HCT116 (cell line): ENCODE measurements around the gene TMEM131. TPM values are rescaled to one million over a fixed set of nuclear protein-coding genes. Genes with fewer than 3 reads are reported as not detected.

Experiments used
- ATAC-seq: fragments of 200-7000 bp; cut with Tn5 transposase; 2 replicates; pipeline ENCODE4 v1.9.1; 2020; ENCODE audit warnings: mild to moderate bottlenecking, moderate library complexity
- BruUV-seq: library from RNA; stranded (reverse); fragments of 400-500 nt; replicated peaks from 2 replicates; lab custom pipeline; 2021; lab: Mats Ljungman, UMichigan
- CTCF ChIA-PET: fragments of 300-600 bp; sonication (Branson Sonifier 250); formaldehyde crosslinking; loops from one replicate; lab custom pipeline; 2021; ENCODE audit warnings: antibody characterized with exemption; lab: Charles Lee
- POLR2A ChIA-PET: fragments of 300-600, 350-600 bp; sonication (Branson Sonifier 250); formaldehyde crosslinking; loops from one replicate; lab custom pipeline; 2021; ENCODE audit warnings: antibody characterized with exemption; lab: Charles Lee
- RAD21 ChIA-PET, 2 experiments: fragments of 300-600 bp; sonication (Branson Sonifier 250); formaldehyde crosslinking; loops; one replicate each; lab custom pipeline; 2023; ENCODE audit warnings: low total read pairs in 2 of 2; ENCODE audit not compliant: uncharacterized antibody in 2 of 2, unreplicated experiment in 2 of 2, low non-redundant PET in 1 of 2; lab: Charles Lee
- DNase-seq: peaks from one replicate; pipeline ENCODE4 v3.0.0-alpha.2; 2010; ENCODE audit warnings: low read depth, low spot score
- H2AFZ ChIP-seq: fragments of 200-600 bp; shearing (Covaris generic), sonication (generic); 2 replicates; pipeline ENCODE4 v1.6.1; 2017; ENCODE audit warnings: low read depth, mixed run types, mixed read lengths, antibody characterized with exemption, low read length; ENCODE audit not compliant: poor library complexity, severe bottlenecking
- H3K27ac ChIP-seq: 2 replicates; pipeline ENCODE4 v1.5.1; 2012; ENCODE audit warnings: low read depth, low read length
- H3K27me3 ChIP-seq: fragments of 200-600 bp; sonication (generic); 2 replicates; pipeline ENCODE4 v1.6.1; 2016; ENCODE audit warnings: mixed run types, low read length, mixed read lengths; ENCODE audit not compliant: insufficient read depth
- H3K36me3 ChIP-seq, 2 experiments: fragments of 200-500 bp in 1 of 2; fragments of 200-600 bp in 1 of 2; sonication (Bioruptor generic) in 1 of 2; sonication (generic) in 1 of 2; 2 replicates each; pipeline versions ENCODE4 v1.5.1 to v1.6.1; 2014 to 2016; ENCODE audit warnings: low read length in 2 of 2, inconsistent platforms in 1 of 2, mixed read lengths in 1 of 2, mixed run types in 1 of 2; ENCODE audit not compliant: insufficient read depth in 2 of 2, control insufficient read depth in 1 of 2
- H3K4me1 ChIP-seq, 2 experiments: fragments of 200-600 bp in 1 of 2; sonication (generic) in 1 of 2; 2 replicates each; pipeline versions ENCODE4 v1.5.1 to v1.6.1; 2012 to 2017; ENCODE audit warnings: low read length in 2 of 2, inconsistent platforms in 1 of 2, mild to moderate bottlenecking in 1 of 2, mixed read lengths in 1 of 2, mixed run types in 1 of 2, moderate library complexity in 1 of 2; ENCODE audit not compliant: insufficient read depth in 2 of 2, control insufficient read depth in 1 of 2
- H3K4me2 ChIP-seq: fragments of 200-600 bp; sonication (generic); 2 replicates; pipeline ENCODE4 v1.6.1; 2017; ENCODE audit warnings: mixed run types, low read length, mixed read lengths
- H3K4me3 ChIP-seq, 2 experiments: fragments of 200-600 bp in 1 of 2; sonication (generic) in 1 of 2; replicated peaks in 1 of 2; 2 replicates each; pipeline ENCODE4 v1.5.1; 2011 to 2016; ENCODE audit warnings: low read length in 2 of 2, control low read depth in 1 of 2, low read depth in 1 of 2, mild to moderate bottlenecking in 1 of 2, mixed read lengths in 1 of 2, mixed run types in 1 of 2
- H3K79me2 ChIP-seq: fragments of 200-600 bp; sonication (generic); 2 replicates; pipeline ENCODE4 v1.6.1; 2017; ENCODE audit warnings: mild to moderate bottlenecking, mixed run types, low read length, moderate library complexity, mixed read lengths; ENCODE audit not compliant: insufficient read depth
- H3K9ac ChIP-seq: fragments of 200-600 bp; sonication (generic); 2 replicates; pipeline ENCODE4 v1.6.1; 2016; ENCODE audit warnings: low read length, mixed read lengths
- H3K9me2 ChIP-seq: fragments of 200-600 bp; sonication (generic), shearing (Covaris generic); 2 replicates; pipeline ENCODE4 v1.6.1; 2017; ENCODE audit warnings: mixed run types, mild to moderate bottlenecking, moderate library complexity; ENCODE audit not compliant: insufficient read depth
- H3K9me3 ChIP-seq, 2 experiments: fragments of 200-500 bp in 1 of 2; fragments of 200-600 bp in 1 of 2; sonication (Bioruptor generic) in 1 of 2; sonication (generic) in 1 of 2; 2 replicates each; pipeline ENCODE4 v1.6.1; 2014 to 2017; ENCODE audit warnings: low read length in 2 of 2, mixed read lengths in 2 of 2, inconsistent platforms in 1 of 2, low read depth in 1 of 2, mild to moderate bottlenecking in 1 of 2, mixed run types in 1 of 2, moderate library complexity in 1 of 2; ENCODE audit not compliant: control insufficient read depth in 1 of 2, insufficient read depth in 1 of 2
- H4K20me1 ChIP-seq: fragments of 200-600 bp; sonication (generic), shearing (Covaris generic); 2 replicates; pipeline ENCODE4 v1.6.1; 2017; ENCODE audit warnings: mixed run types, mild to moderate bottlenecking, moderate library complexity; ENCODE audit not compliant: insufficient read depth
- ATF3 ChIP-seq: IDR thresholded peaks from 2 replicates; pipeline ENCODE4 v1.6.1; 2012
- EZH2phosphoT487 ChIP-seq: fragments of 200-600 bp; IDR thresholded peaks from 2 replicates; pipeline ENCODE4 v1.6.1; 2018; ENCODE audit warnings: antibody characterized with exemption, borderline replicate concordance
- JUND ChIP-seq: IDR thresholded peaks from 2 replicates; pipeline ENCODE4 v1.6.1; 2012
- RAD21 ChIP-seq: IDR thresholded peaks from 2 replicates; pipeline ENCODE4 v1.6.1; 2012; ENCODE audit warnings: low read depth, mild to moderate bottlenecking
- REST ChIP-seq: IDR thresholded peaks from 2 replicates; pipeline ENCODE4 v1.6.1; 2012; ENCODE audit warnings: low read depth
- SRF ChIP-seq: IDR thresholded peaks from 2 replicates; pipeline ENCODE4 v1.6.1; 2012; ENCODE audit warnings: low read depth
- ZBTB33 ChIP-seq: IDR thresholded peaks from 2 replicates; pipeline ENCODE4 v1.6.1; 2011; ENCODE audit warnings: mild to moderate bottlenecking, low read length, moderate library complexity; ENCODE audit not compliant: insufficient replicate concordance; ENCODE audit errors: extremely low read depth
- ZFX ChIP-seq: fragments of 450-650 bp; IDR thresholded peaks from 2 replicates; pipeline ENCODE4 v1.6.1; 2017
- ZNF274 ChIP-seq: fragments of 200-500 bp; sonication (Bioruptor generic); IDR thresholded peaks from 2 replicates; pipeline ENCODE4 v1.6.1; 2014; ENCODE audit warnings: mild to moderate bottlenecking, low read depth, low read length, inconsistent platforms
- intact Hi-C: fragments of 100-400 bp; cut with micrococcal nuclease; formaldehyde crosslinking; loops from 2 replicates; pipeline ENCODE4 v1.10.0; 2022
- total RNA-seq: library from RNA; stranded (reverse); gene quantifications from one replicate; pipeline ENCODE4 v1.2.1, GENCODE V29; 2021; ENCODE audit not compliant: unreplicated experiment

TMEM131 gene
- total RNA-seq, 1 experiment from 2014 or later, result 51.5 TPM

GRCh38 chr2:97718942-97719341 is 276.8 kb downstream of the TMEM131 start:
- POLR2A ChIA-PET, result no interaction called here
- Histone ChIP-seq H3K9me3 (no peaks in the 10 kb centered on the region), H3K36me3 (no peaks in the 10 kb centered on the region)
- intact Hi-C loops, result no loop called here
- TF ChIP-seq JUND (no peak), ATF3 (no peak), ZNF274 (no peak), REST (no peak), RAD21 (no peak), ZFX (no peak), SRF (no peak), ZBTB33 (no peak), EZH2phosphoT487 (no peak)
- TF ChIP-seq, all 23 proteins: peak for 0
- Histone ChIP-seq H3K9me2 (no peaks in the 10 kb centered on the region), H3K9ac (no peak overlapping the region), H3K79me2 (no peaks in the 10 kb centered on the region), H3K4me1 (no peaks in the 10 kb centered on the region), H4K20me1 (no peaks in the 10 kb centered on the region), H2AFZ (no peak overlapping the region), H3K4me3 (no peak overlapping the region), H3K27me3 (no peaks in the 10 kb centered on the region), H3K4me2 (no peak overlapping the region), H3K27ac (no peak overlapping the region)
- ChIA-PET RAD21 (no interaction called here), CTCF (no interaction called here)
- DNase-seq (no peak), ATAC-seq (no peak)
- BruUV-seq, result no TSS peak
